ENCODE measurements around the gene CNTNAP2.

CNTNAP2 gene

DNA sequence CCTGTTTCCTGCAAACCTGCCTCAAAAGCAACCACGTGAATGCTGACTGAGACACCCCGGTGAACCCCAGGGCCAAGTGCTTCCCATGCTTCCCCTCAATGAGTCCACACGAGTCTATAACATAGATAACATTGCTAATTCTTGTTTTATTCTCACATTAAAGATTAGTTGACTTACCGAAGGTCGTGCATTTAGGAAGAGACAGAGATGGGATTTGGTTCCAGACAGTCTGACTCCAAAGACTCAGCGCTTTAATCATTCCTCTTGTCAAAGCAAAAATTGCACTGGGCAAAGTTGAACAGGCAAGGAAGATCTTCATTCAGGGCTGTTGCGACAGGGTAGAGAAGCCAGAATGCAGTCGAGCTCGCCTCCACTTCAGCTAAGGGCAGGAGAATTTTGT lies 2038.4 kb downstream of the CNTNAP2 start:
- DNase-seq (ENCODE audit: low read depth): no peak

DNA sequence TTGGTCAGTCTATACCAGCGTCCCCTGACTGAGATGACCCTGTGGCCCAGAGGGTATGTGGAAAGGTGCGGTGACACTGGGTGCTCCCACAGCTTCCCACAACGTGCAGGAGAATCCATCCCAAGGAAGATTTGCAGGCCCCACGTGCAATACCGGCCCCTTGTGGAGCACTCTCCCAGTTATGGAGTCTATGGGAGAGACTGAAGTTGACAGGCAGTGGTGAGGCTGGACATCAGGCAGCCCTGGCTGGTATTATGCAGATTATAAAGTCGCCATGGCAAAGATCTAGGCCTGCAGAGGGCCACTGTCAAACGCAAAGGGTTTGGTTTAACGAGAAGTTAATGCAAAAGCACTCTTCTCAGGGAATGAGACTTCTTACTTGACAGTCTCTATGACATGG lies 2039.2 kb downstream of the CNTNAP2 start:
- no peak for DNase-seq (ENCODE audit: low read depth)

DNA sequence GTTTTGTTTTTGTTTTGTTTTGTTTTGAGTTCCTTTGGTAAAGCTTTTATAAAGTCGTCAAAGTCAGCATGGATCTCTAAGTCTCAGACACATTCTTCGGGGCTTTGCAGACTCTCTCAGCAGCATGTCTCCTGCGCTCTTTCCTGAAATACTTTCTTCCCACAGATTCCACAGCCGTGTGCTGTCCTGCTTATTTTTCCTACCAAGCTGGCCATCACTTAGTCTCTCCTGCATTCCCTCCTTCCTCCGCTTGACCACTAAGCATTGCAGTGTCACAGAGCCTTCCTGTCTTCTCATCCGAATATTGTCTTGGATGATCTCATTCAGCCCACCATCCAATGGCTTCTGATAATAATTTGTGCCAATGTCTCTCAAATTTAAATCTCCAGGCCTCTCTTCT lies 2039.6 kb downstream of the CNTNAP2 start:
- DNase-seq (ENCODE audit: low read depth): peak; percentile 49

DNA sequence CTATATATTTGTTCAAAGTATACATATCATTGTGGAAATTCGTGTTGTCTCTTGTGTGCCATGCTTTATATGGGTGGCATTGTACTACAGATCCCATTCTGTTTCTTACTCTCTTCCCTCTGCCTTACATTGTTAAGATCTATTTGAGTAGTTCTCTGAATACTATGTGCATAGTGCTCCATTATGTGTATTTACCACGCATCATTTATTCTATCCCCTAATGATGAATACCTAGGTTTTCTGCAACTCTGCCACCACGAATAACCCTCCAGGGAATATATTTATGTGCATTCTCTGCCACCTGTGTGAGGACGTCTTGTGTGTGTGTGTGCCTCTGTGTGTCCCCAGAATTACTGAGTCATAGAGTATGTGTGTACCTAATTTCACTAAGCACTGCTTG lies 2042.7 kb downstream of the CNTNAP2 start:
- no peak for DNase-seq (ENCODE audit: low read depth)

DNA sequence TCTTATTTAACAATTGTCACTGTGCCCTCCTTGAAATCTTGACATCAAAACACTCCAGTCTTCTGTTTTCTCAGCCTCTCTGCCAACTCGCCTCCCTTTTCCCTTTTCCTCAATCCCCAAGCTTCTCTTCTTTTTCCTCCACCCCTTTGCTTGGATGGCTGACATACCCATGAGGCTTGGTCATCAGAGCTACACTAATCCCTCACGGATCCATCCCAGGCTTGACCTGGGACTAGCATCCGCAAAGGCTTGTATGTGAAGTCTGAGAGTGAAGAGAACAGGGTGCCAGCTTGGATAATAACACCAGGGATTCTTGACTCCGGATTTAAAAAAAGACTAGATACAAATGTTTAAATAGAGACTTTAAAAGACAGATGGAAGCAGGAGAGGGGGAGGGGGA lies 2045.2 kb downstream of the CNTNAP2 start:
- DNase-seq (ENCODE audit: low read depth): no peak

DNA sequence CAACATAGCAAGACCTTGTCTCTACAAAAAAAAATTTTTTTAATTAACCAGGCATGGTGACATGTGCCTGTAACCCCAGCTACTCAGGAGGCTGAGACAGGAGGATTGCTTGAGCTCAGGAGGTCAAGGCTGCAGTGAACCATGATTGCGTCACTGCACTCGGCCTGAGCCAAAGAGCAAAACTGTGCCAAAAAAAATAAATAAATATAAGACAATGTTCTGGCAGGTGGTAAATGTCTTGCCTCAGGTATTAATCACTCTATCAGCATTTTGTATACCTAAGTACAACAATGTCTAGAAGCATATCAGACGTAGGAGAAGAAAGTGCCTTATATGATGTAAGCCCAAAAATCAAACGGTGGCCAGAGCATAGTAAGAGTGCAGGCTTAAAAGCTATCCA lies 2046.2 kb downstream of the CNTNAP2 start:
- DNase-seq (ENCODE audit: low read depth): no peak

DNA sequence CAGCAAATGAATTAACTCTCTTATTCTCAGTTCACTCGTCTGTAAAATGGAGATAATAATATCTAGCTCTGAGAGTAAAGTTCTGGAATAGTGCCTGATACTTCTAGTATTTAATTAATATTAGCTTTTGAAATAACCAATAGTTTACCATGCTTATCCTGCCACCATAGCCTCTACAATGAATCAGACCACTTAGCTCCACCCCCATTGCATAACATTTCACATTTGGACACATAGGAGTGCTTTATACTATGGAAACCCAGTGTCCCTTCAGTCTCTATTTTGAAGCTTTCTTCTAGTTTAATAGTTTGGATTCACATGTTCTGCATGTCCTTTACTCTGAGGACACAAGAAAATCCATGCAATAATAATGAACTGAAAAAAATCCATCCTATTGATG lies 2046.6 kb downstream of the CNTNAP2 start:
- no peak for DNase-seq (ENCODE audit: low read depth)

DNA sequence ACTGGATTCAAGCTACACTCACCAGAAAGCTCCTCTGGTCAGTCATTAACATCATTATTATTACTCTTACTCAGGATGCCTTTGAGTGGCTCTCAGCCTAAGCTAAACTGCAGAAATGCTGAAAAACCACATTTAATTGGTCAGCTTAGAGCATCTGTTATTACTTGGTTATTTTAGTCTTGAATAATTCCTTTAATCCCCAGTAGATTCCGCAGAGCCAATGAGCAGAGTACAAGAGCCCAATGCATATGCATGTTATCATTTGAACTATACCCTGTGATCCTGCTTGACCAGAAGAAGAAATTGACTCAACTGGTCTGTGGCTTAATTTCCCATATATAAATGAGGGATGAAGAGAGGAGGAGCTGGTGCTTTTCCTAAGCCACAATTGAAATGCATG lies 2056.3 kb downstream of the CNTNAP2 start:
- DNase-seq (ENCODE audit: low read depth): no peak

DNA sequence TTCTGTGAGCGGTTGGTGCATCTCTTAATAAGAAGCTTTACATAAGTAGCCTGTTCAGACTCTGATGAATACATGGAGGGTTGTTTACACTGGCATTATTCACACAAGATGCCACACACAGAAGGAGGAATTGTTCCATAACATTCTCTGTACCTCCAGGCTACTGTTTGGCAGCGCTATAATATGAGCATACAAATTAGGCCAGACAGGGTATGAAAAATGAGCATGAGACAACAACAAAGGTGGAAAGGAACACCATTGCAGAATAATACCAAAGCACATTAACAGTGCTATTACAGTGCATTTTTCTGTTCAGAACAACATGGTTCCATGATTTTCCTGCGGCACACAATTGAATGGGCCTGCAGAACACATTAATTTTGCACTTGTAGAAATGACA lies 2056.8 kb downstream of the CNTNAP2 start:
- no peak for DNase-seq (ENCODE audit: low read depth)

DNA sequence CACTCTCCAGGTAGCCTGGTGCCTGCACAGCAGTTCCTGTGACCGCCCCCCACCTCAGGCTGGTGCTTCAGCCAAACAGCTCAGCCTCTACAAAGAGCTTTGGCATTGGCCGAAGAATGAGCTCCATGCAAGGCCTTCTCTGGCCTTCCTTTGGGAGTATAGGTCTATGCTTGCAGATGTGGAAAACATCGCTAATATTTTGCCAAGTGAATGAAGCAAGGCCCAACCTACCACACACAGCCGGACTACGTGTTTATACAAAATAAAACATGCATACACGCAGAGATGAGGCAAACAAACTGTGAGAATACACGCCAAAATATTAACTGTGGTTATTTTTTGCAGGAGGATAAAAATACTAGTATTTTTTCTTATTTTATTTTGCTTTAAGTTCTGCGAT lies 2057.8 kb downstream of the CNTNAP2 start:
- DNase-seq (ENCODE audit: low read depth): no peak

DNA sequence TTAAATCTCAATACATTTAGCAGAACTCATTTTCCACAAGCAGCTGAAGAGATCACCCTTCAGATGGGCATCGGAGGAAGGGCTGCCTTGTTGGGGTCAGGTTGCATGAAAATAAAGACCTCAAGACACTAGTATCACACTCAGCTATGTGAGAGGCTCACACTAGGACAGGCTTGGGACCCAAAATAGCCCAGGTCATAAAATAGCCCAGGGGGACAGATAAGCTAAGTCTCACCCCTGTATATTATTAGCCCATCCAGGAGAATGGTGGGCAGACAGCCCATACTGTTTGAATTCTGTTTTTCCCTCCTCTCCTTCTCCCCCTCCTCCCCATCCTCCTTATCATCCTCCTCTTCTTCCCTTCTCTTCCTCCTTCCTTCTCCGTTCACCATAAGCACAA lies 2058.9 kb downstream of the CNTNAP2 start:
- DNase-seq (ENCODE audit: low read depth): no peak

DNA sequence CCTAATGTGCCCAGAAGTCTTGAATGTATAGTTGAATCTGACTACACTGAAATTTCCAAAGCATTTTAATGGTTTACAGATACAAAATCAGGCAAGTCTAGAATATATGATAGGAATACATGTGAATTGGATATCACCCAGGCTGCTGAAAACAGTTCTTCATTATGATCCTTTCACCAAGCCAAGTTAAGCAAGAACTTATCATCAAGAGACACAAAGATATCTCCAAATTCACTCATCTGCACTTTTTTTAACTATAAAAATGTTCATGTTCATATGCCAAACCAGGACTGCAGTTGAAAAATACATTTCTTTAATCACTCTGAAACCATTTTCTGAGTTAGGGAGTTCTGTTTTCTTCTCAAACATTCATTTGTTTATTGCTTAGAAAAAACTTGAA lies 2061.4 kb downstream of the CNTNAP2 start:
- DNase-seq (ENCODE audit: low read depth): no peak

DNA sequence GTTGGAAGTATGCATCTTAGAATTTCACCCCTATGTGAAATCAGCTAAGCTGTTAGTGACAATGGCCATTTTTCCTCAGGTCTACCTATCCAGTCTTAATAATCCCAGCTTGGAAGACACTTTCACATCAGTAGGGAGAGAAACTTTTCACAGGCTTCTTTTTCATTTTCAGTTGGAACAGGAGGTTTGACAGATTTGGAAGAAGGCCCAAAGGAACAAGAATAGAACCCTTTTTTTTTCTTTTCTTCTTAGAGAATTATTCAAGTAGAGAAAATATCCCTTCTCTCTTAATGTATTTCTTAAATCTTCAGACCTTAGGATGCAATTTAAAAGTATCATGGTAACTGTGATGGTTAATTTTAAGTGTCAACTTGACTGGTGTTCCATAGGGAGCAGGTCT lies 2063.5 kb downstream of the CNTNAP2 start:
- no peak for DNase-seq (ENCODE audit: low read depth)

DNA sequence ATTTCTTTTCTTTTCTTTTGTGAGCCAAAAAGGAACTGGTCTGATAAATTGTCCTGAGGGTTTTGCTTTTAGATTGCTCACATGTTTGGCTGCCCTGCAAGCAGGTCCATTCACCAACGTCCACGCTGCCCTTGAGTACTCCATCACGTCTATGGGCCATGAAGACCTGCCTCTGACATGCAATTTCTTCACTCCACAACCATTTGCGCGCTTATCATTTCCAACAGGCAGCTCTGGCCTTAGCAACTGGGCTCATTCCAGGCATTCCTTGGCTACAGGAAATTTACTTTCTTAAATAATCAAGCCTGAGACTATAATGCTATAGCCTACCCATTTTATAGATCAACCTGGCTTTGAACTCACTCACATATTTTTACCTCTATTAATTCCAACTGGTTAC lies 2065.7 kb downstream of the CNTNAP2 start:
- DNase-seq (ENCODE audit: low read depth): no peak

DNA sequence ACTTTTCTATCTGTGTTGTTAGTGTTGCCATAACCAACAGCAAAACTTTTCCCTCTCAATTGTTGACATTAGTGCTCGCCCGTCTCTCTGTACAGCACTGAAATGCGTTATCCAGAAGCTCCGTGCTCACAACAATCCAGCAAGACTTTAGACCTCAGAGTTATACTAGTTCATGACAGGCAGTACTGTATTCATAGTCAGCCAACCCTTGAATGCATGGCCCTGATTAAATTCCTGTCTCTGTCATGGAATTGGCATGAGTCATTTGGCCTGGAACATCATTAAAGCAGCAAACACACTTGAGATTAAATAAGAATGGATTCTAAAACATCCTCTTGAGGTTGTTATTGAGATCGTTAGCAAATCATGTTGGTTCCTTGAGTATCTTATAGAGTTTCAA lies 2068.4 kb downstream of the CNTNAP2 start:
- DNase-seq (ENCODE audit: low read depth): peak; percentile 25

DNA sequence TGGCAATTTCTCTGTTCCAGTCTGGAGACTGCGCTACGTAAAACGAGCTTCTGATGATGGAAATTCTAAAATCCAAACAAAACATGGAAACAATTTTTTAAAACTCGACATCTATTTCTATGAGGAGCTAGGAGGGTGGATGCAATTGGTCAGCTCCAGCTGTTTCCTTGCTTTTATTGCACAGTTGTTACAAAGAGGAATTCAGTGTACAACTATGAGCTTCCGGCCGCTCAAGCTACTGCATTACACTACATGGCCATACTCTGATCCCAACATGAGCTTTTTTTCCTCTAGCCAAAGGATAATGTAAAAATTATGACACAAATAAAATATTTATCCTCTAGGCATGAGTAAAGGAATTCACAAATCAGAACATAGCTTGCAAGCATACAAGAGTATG lies 2070.9 kb downstream of the CNTNAP2 start:
- DNase-seq (ENCODE audit: low read depth): no peak

DNA sequence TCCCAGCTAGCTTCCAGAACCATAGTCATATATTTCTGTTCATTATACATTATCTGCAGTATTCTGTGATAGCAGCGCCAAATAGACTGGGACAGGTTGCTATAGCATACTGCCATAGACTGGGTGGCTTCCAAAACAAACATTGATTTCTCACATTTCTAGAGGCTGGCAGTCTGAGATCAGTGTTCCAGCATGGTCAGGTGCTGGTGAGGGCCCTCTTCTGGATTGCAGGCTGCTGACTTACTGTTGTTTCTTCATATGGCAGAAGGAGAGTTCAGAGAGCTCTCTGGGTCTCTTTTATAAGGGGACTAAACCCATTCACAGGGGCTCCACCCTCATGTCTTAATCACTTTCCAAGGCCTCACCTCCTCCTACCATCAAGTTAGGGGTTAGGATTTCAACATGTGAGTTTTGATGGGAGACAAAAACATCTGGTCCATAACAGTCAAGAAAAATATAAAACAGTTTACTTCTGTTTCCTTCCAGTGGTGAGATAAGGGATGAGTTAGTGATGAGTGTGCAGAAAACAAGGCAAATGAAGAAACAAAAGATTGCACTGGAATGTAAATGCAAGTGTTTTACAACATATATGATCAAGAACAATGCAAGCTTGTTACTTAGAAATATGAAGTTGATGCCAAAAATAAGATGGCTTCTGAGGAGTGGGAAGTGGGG lies 2074.9 kb downstream of the CNTNAP2 start:
- DNase-seq (ENCODE audit: low read depth): no peak

DNA sequence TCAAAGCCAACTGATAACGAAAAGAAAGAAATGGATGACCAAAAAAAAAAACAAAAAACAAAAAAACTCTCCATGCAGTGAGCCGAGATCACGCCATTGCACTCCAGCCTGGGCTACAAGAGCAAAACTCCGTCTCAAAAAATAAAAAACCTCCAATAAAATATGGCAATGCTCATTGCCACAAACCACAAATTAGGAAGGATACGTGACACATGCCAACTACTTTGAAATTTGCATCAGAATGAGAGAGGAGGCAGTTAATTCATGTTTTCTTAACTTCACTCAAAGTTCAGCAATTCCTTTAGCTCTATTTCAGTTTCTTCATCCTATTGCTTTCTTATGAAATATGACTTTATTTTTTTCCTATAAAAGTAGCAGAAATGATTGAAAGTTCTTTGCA lies 2075.9 kb downstream of the CNTNAP2 start:
- DNase-seq (ENCODE audit: low read depth): no peak

DNA sequence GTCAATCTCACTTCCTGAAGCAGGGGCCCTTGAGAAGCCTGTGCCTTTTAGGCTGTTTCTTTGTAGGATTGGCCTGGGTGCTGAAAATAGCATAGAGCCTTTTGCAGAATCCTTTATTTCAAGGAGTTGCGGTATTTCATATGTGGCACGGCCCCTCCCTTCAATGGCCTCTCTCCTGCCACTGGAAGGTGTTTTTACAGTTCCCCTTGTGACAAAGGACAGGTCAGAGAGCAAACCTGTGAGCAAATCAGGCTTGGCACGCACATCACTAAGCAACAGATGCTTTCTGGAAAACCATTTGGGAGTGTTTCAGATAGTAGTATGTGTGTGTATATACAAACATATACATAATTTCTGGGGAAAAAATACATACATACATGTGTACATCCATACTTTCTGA lies 2085.4 kb downstream of the CNTNAP2 start:
- DNase-seq (ENCODE audit: low read depth): no peak

DNA sequence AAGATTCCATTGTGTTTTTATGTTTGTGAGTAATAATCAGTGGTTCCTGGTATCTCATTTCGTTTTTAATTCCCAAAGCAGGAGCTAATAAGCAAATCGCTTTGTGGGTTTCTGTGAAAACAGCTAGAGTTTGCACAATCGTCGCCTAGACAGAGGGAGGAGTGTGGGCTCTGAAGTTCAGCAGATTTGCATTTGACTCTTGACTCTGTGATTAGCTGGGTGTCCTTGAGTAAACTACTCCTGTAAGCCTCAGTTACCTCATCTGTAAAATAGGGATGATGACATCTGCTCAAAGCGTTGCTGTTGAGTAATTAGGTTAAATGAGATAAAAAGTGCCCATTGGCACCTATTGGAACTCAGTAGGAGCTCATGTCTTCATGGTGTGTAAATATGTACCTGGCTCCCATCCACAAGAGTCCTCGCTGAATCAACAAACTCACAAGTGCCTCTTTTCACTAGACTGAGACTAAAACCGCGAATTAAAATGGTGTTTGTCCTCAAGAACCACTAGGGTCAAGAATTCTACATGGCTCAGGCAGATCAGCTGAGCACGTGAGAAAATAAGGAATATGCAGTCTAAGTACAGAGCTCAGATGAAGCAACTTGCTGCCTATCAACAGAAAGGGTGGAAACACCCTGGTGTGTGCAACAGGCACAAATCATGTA lies 2088.2 kb downstream of the CNTNAP2 start:
- no peak for DNase-seq (ENCODE audit: low read depth)

DNA sequence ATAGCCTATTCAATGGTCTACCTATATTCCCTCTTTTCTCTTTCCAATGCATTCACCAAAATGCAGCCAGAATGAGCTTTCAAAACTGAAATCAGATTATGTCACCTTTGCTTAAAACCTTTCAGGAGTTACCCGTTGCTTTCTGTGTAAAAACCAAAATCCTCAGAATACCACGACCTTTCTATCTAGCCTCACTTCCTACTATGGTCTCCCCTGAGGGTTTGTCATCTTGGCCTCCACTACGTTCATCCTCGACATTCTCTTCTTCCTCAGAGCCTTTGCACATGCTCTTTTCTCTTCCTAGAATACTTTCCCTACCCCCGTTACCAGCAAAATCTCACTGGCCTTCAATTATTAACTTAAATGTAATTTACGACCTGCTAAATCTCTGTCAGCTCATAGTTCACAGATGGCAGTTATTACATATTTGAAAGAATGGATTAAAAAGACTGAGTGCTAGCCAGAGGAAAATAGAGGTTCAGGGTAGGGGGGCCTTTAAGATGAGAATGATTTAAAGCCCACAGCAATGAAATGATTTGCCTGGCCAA lies 2093.1 kb downstream of the CNTNAP2 start:
- DNase-seq (ENCODE audit: low read depth): no peak

DNA sequence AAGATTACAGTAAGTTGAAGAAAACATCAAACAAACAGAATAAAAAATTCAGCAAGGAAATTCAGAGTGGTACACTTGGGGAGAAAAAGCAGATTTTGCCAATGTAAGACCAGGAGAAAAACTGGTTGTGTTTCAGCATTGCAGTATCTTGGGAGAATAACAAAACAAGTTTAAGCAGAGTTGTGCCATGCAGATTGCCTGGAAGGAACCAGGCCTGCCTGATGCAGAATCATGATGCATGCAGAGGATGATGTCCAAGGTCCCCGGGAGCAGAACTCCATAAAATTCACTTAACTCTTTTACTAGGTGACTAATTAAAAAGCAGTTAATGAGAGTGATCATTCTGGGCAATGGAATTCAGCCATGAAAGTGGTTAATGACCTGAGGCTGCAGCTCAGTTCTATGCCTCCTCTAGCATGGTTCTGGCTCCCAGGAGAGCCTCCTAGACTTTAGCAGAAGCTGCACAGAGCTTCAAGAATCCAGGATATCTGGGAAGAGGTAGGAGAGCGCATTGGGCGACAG lies 2094.3 kb downstream of the CNTNAP2 start:
- DNase-seq (ENCODE audit: low read depth): no peak

DNA sequence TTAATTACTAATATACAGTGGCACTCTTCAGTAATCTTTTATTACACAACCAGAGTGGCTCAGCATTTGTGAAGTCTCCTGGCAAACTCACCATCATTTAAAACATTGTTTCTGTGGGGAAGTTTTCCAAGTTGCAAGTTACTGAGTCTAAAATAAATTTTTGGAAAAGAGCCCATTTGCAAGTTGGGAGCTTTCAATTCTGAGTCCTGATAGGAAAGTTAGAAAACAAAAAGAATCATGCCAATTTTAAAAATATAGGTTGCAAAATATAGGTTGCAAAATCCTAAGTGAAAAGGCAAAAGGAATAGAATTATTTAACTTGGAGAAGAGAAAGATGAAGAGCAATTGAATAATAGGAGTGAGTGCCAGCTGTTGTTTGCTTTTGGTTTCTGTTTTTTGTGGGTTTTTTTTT lies 2095.1 kb downstream of the CNTNAP2 start:
- no peak for DNase-seq (ENCODE audit: low read depth)

DNA sequence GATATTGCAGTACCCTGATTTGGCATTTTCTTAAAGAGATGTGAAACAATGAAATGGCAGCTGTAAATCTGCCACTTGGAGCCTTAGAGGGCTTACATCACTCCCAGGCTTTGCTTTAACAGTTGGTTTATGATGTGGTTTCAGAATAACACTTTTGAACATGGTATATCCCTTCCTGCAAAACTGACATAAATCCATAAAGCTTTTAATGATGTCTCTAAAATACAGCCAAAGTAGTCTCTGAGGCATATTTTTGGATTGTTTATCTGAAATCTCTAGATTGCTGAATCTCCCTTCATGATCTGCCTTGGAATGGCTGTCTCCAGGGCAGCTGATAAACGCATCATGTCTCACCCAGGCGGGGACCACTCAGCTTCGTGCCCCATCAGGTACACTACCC lies 2096.1 kb downstream of the CNTNAP2 start:
- no peak for DNase-seq (ENCODE audit: low read depth)
